HG03097 (cell line): ENCODE measurements around the gene RNF157.

Source experiments
- ATAC-seq: cut with Tn5 transposase; IDR thresholded peaks from one replicate; pipeline ENCODE4 v1.9.1; 2021; ENCODE audit not compliant: unreplicated experiment, low FRiP score

The RNF157 gene

DNA sequence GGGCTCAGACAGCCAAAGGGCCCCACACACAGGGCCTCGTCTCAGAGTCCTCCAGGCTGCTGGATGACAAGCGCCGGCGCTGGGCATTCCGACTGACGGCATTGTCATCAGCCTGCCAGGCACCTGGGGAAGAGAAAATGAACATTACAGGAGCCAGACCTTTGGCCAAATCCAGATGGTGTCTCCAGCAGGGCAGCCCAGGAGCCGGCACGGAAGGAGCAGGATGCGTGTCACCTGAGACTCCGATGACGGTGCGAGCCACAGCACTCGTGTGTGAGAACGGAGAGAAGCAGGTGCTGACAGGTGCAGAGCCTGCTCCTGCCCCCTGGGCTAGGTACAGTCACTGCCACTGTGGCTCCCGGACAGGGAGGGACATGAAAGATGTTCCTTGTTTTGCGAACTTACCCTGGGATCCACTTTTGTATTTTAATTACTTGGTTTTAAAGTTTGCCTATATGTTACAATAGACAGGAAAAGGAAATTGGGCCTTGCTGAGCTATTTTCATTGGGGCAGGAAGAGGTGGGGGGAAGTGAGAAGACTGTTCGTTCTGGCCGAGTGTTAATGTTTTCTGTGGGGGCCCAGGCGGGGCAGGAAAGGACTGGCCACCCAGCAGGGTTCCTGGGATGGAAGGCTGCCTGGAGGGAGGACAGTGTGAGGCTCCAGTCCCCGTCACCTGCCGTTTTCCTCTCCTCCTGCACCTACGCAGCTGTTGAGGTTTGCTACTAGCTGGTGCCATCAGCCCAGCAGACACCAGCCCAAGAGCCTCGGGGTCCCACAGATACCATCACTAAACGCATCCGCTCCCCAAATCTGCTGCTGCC, 94.9 kb downstream of the RNF157 start:
- no peak for ATAC-seq

DNA sequence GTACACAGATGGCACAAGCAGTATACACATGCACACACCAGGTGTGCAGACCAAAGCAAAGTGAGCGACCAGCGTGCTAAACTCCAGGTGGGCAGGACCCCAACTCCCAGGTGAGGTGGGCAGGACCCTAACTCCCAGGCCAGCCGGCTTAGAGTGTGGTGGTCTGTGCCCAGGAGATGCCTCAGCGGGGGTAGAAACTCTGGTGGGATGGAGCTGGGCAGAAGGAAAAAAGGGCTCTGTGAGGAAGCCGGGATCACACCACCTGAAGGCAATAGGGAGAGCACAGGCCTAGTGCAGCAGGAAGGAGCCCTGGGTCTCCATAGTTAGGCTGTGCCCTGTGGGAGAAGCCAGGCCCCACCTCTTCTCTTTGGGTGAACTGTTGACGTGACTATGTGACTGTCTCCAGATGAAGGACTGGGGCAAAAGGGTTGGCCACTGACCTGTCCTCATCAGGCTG, 97.7 kb downstream of the RNF157 start:
- ATAC-seq, result no peak

- no peak for ATAC-seq
Observed at GRCh38 chr17:76142039-76142584, 98.2 kb downstream of the RNF157 start.

DNA sequence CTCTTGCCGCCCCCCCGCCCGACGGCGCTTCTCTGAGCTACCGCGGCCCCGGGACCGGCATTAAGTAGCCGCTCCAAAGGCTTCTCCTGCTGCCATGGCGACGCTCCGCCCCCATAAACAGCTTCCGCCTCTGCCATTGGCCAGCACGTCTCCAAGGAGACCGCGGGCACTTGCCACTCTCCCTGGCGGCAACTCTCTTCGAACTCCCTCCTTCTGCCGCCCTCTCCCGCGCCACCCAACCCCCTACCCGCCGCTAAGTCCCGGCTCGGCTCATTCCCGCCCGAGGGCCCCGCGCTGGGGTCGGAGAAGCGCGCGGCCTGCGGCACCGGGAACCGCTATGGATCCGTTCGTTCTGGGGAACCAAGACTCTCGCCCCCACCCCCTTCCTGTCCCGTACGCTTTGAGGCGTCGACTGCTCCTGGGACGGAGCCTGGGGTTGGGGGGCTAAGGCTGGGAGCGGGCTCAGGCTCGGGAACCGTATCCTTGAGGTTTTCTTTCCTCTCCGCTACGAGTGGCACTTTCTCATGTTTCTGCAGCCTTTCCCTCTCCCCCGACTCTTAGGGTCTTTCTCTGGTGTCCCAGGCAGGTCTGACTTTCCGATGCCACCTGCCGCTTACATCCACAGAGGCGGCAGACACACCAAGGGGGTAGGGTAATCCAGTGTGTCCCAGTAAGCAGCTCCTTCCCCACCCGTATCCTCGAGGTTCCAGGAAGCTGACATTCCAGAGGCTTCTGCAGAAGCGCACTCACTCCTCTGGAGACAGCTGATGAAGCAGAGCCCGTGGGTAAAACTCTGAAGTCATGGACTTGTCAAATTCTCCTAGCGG, 98.9 kb downstream of the RNF157 start, which contains the start of gene FOXJ1:
Gene FOXJ1 (minus strand): TSS at position 34 of the 827 bp plus-strand sequence. CDS start 850 bp downstream, outside the sequence.
- peak; percentile 52 for ATAC-seq

DNA sequence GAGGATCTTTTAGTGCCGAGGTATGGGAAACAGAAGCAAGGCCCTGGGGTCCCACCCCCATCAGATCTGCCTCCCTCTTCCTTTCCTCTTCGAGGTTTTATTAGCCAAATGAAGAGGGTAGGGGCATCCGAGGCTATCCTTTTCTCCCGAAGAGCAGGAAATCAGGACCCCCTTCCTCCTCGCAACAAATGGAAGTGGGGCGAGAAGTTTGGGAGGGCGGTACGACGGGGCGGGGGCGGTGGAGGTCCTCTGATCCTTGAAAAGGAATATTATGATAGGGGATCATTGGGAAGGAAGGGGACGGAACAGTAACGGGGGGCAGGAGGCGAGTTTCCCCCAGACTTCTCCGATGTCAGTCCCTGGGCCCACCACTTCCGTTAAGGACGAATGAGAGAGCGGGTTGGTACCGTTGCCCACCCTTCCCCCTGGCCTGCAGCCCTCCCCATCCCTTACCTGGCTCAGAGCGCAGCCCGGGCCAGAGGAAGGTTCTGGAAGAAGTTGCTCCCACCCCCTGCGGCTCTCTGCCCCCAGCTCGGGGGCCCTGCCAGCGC, 99.6 kb downstream of the RNF157 start:
- ATAC-seq, result no peak

DNA sequence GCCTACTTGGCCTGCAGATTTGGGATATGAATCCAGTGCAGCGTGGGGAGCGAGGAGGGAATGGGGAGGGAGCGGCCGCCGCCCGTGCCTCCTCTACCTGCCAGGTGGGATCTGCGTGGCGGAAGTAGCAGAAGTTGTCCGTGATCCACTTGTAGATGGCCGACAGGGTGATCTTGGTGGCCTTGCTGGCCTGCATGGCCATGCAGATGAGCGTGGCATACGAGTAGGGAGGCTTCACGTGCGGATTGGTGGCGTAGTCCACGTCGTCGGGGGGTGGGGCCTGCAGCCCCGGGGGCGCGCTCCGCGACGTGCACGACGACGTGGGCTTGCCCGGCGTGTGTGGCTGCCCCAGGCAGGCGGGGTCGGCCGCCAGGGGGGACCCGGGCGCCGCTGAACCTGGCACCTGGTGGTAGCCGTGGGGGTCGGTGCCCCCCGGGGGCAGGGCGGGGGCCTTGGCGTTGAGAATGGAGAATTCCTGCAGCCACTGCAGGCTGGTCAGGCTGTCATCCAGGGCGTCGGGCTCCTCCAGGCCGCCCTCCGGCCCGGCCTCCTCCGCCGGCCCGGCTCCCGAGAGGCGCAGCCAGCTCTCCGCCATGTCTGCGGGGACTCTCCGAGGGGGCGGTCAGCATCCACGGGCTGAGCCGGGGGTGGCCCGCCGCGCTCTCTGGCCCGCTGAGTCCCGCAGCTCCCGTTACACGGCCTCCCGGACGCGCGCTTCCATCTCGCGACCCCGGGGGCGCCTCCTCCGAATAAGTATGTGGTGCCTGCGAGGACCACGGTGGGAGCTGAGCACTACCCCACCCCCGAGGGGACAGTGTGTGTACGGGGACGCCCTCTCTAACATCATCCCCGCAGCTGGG, 100.3 kb downstream of the RNF157 start:
- no peak for ATAC-seq

GRCh38 chr17:76138896-76139752, 101.2 kb downstream of the RNF157 start:
- no peak for ATAC-seq

DNA sequence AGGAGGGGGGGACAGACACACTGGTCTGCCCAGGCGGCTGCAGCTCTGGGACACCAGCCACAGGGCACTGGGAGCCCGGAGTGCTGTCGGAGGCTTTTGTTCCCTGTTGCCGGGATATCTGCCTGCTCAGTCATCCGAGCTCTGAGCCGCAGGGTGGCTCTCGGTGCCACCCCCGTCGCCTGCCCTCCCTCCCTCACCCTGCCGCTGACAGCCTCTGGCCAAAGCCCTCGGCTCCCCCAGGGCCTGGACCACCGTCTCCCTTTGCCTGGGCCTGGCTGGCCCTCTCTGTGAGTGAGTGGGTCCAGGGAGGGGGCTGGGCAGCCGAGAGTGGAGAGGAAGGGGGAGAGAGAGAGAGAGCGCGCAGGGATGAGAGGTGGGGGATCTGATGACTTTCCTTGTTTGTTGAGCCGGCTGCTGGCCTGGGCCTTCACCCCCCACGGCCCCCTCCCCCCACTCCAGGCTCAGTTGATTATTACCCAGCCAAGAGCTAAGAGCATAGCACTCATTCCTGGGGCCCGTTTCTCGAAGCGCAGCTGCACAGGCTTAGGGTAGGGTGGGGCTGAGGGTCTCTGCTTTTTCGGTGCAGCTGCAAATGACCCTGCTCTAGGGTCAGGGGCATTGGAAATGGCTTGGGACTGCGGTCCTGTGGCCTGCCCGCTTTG, 101.9 kb downstream of the RNF157 start:
- ATAC-seq, result no peak

GRCh38 chr17:76137351-76138233, 102.7 kb downstream of the RNF157 start:
- ATAC-seq, result no peak

DNA sequence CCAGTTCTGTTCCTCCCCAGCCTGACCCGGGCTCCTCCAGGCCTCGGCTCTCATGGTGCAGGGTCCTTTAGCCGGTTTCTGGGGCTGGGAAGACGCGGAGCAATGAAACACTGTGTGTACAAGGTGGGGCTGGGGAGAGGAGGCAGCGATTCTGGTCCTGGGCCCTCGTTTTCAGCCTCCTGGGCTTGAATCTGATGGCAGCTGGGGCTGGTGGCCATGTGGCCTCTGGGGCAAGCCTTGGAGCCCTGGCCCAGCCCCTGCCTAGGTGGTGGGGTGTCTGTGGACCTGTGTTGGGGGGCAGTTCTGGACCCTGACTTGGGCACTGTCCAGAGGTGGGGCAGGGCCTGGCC, 103.3 kb downstream of the RNF157 start:
- no peak for ATAC-seq

DNA sequence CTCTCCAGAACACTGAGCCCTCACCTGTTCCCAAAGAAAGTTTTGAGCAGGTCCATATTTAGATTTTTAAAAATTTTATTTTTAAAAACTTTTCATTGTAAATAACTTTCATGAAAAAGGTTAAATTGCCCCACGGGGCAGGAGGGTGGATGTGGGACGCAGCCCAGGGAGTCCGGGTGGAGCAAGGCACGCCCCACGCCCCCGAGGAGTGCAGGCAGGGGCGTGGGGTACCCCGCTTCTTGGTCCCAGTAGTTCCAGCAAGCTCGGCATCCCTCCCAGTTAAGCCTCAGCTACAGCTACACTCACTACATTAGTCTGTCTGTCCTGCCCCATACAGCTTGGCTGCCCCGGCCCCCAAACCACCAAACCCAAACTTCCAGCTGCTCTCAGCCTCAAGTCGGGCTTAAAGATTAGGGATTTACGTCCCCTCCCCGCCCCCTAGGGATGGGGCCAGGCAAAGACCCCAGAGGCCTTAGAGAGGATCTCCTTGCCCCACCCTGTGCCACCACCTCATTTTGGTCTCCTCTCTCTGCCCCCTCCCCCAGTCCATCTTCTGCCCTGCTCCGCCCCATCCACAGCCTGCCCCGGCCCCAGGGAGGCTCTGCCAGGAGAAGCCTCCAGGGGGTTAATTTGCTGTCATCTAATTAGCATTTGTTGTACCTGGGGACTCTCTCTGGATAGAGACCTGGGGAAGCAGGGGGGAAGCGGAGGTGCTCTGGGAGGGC, 103.9 kb downstream of the RNF157 start:
- ATAC-seq, result no peak

GRCh38 chr17:76135810-76136188, 104.5 kb downstream of the RNF157 start:
- ATAC-seq, result no peak

DNA sequence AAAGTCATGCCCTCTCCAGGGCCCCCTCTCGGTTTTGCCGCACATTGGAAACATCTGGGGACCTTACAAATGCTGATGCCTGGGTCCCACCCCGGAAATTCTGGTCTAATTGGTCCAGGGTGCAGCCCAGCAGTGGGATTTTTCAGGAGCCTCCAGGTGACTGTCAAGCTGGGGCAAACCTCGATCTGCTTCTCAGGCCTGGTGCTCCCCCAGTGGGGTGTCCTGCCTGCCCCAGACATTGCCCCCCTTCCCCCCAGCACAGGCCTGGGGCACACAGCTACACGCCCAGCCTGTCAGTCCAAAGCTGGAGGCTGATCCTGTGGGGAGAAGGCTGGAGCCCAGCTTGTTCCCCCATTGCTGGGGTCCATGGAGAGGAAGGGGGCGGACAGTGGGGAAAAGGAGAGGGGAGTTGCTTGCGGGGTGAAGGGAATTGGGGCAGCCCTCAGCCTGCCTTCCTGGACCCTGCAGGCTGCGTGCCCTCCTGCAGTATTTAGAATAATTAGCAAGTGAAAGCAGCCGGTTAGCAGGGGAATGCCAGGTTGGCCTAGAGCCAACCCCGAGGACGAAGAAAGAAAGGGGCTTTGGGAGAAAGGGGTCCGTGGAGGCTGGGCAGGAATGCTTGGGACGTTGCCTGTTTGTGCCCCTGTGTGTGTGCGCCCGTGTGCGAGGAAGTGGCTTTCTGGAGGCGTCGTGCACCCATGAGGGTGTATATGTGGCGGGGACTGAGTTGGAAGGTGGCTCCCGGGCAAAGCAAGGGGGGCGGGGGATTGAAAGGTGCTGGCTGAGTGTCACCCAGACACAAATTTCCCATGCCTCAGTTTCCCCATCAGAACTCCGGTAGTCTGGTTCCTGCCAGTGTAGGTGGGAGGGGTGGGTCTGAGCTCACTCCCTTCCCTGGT, 105.1 kb downstream of the RNF157 start:
- ATAC-seq, result no peak

GRCh38 chr17:76132574-76133338, 107.5 kb downstream of the RNF157 start:
- no peak for ATAC-seq
